H1 (cell line): ENCODE measurements around the gene ZFAND3. TPM values are rescaled to one million over a fixed set of nuclear protein-coding genes. Genes with fewer than 3 reads are reported as not detected.

Experiments
- CTCF ChIA-PET: fragments of 300-600 bp; sonication (Branson Sonifier 250); formaldehyde crosslinking; loops from one replicate; lab custom pipeline; 2021; ENCODE audit not compliant: partially characterized antibody; lab: Charles Lee
- POLR2A ChIA-PET: fragments of 300-600 bp; sonication (Branson Sonifier 250); formaldehyde crosslinking; loops from one replicate; lab custom pipeline; 2021; ENCODE audit warnings: inconsistent platforms; ENCODE audit not compliant: partially characterized antibody; lab: Charles Lee
- DNase-seq, 2 experiments: peaks; one replicate each; pipeline versions ENCODE4 v3.0.0 to v3.0.0-alpha.2; 2010 to 2022; ENCODE audit warnings: low spot score in 2 of 2, low read depth in 1 of 2, mixed read lengths in 1 of 2
- FAIRE-seq: peaks from 2 replicates; lab custom pipeline; 2011; peaks lifted over from hg19 to GRCh38; lab: Jason Lieb, UNC
- H2AFZ ChIP-seq: 2 replicates; pipeline ENCODE4 v1.8.1; 2012; ENCODE audit warnings: low read length, inconsistent platforms
- H2AK5ac ChIP-seq: 2 replicates; pipeline ENCODE4 v1.6.1; 2013; ENCODE audit warnings: low read depth, low read length
- H2BK120ac ChIP-seq: replicated peaks from 2 replicates; pipeline ENCODE3; 2013; ENCODE audit warnings: low read depth, low read length, inconsistent platforms
- H2BK12ac ChIP-seq: 2 replicates; pipeline ENCODE4 v1.6.1; 2013; ENCODE audit warnings: low read depth, low read length
- H2BK15ac ChIP-seq: 2 replicates; pipeline ENCODE4 v1.6.1; 2013; ENCODE audit warnings: low read length
- H2BK20ac ChIP-seq: 2 replicates; pipeline ENCODE4 v1.6.1; 2013; ENCODE audit warnings: low read length
- H2BK5ac ChIP-seq: 2 replicates; pipeline ENCODE4 v1.6.1; 2013; ENCODE audit warnings: low read depth, low read length
- H3K14ac ChIP-seq: 2 replicates; pipeline ENCODE4 v1.6.1; 2013; ENCODE audit warnings: inconsistent platforms; ENCODE audit not compliant: insufficient read length
- H3K18ac ChIP-seq: 2 replicates; pipeline ENCODE4 v1.6.1; 2013; ENCODE audit warnings: low read length; ENCODE audit errors: extremely low read depth
- H3K23ac ChIP-seq: 2 replicates; pipeline ENCODE4 v1.6.1; 2013; ENCODE audit warnings: inconsistent platforms; ENCODE audit not compliant: insufficient read length
- H3K23me2 ChIP-seq: 2 replicates; pipeline ENCODE4 v1.6.1; 2013; ENCODE audit warnings: low read depth, low read length
- H3K27ac ChIP-seq: 2 replicates; pipeline ENCODE4 v1.6.1; 2011; ENCODE audit warnings: low read depth, low read length, inconsistent platforms
- H3K27me3 ChIP-seq, 4 experiments: replicated peaks in 1 of 4; 1 replicate in 1 of 4; 2 replicates in 3 of 4; pipeline versions ENCODE4 v1.6.1 to v1.8.1; 2011 to 2013; ENCODE audit warnings: low read length in 3 of 4, mild to moderate bottlenecking in 3 of 4, inconsistent platforms in 2 of 4, mixed read lengths in 2 of 4, moderate library complexity in 1 of 4; ENCODE audit not compliant: control insufficient read depth in 3 of 4, insufficient read depth in 3 of 4; ENCODE audit errors: extremely low read depth in 1 of 4
- H3K36me3 ChIP-seq, 4 experiments: 2 replicates each; pipeline versions ENCODE4 v1.6.1 to v1.8.1; 2011 to 2013; ENCODE audit warnings: mild to moderate bottlenecking in 4 of 4, low read length in 3 of 4, moderate library complexity in 2 of 4, control low read depth in 1 of 4, inconsistent platforms in 1 of 4; ENCODE audit not compliant: insufficient read depth in 4 of 4, control insufficient read depth in 2 of 4
- H3K4ac ChIP-seq: replicated peaks from 2 replicates; pipeline ENCODE3; 2013; ENCODE audit warnings: low read length, low read depth, mixed read lengths, inconsistent platforms; ENCODE audit not compliant: insufficient read length
- H3K4me1 ChIP-seq, 4 experiments: replicated peaks in 1 of 4; 1 replicate in 1 of 4; 2 replicates in 3 of 4; pipeline versions ENCODE4 v1.6.1 to v1.8.1; 2011 to 2013; ENCODE audit warnings: low read length in 3 of 4, inconsistent platforms in 2 of 4, mixed read lengths in 1 of 4; ENCODE audit not compliant: insufficient read depth in 4 of 4, control insufficient read depth in 3 of 4
- H3K4me2 ChIP-seq, 2 experiments: 2 replicates each; pipeline versions ENCODE4 v1.6.1 to v1.8.1; 2011 to 2013; ENCODE audit warnings: low read depth in 2 of 2, low read length in 2 of 2, control low read depth in 1 of 2, inconsistent platforms in 1 of 2, mild to moderate bottlenecking in 1 of 2; ENCODE audit not compliant: insufficient read depth in 1 of 2
- H3K4me3 ChIP-seq, 4 experiments: fragments of 200-600, 300-600 bp in 1 of 4; sonication (generic), shearing (Covaris generic), sonication (Bioruptor Twin) in 1 of 4; 2 replicates each; pipeline versions ENCODE4 v1.5.1 to v1.8.1; 2011 to 2016; ENCODE audit warnings: low read length in 4 of 4, low read depth in 3 of 4, control low read depth in 2 of 4, inconsistent platforms in 2 of 4, mild to moderate bottlenecking in 2 of 4, mixed read lengths in 1 of 4, moderate library complexity in 1 of 4; ENCODE audit not compliant: insufficient read depth in 2 of 4; ENCODE audit errors: extremely low read depth in 1 of 4
- H3K56ac ChIP-seq: replicated peaks from 2 replicates; pipeline ENCODE3; 2013; ENCODE audit warnings: low read depth, mild to moderate bottlenecking, mixed read lengths, low read length, inconsistent platforms; ENCODE audit not compliant: insufficient read length
- H3K79me1 ChIP-seq: 2 replicates; pipeline ENCODE4 v1.6.1; 2013; ENCODE audit warnings: low read depth, low read length, control low read depth
- H3K79me2 ChIP-seq, 2 experiments: 2 replicates each; pipeline versions ENCODE4 v1.6.1 to v1.8.1; 2012 to 2013; ENCODE audit warnings: low read length in 2 of 2, mild to moderate bottlenecking in 2 of 2, inconsistent platforms in 1 of 2; ENCODE audit not compliant: insufficient read depth in 2 of 2, control insufficient read depth in 1 of 2
- H3K9ac ChIP-seq, 4 experiments: replicated peaks in 1 of 4; 1 replicate in 1 of 4; 2 replicates in 3 of 4; pipeline versions ENCODE4 v1.6.1 to v1.8.1; 2011 to 2013; ENCODE audit warnings: low read depth in 3 of 4, low read length in 3 of 4, control low read depth in 2 of 4, mild to moderate bottlenecking in 2 of 4, moderate library complexity in 2 of 4, inconsistent platforms in 1 of 4; ENCODE audit errors: extremely low read depth in 1 of 4
- H3K9me3 ChIP-seq, 2 experiments: 2 replicates each; pipeline versions ENCODE4 v1.6.1 to v1.8.1; 2012 to 2013; ENCODE audit warnings: mild to moderate bottlenecking in 2 of 2, moderate library complexity in 2 of 2, control low read depth in 1 of 2, inconsistent platforms in 1 of 2, low read depth in 1 of 2, low read length in 1 of 2, mixed read lengths in 1 of 2; ENCODE audit not compliant: insufficient read depth in 2 of 2
- H4K20me1 ChIP-seq, 2 experiments: replicated peaks in 1 of 2; 2 replicates each; pipeline versions ENCODE3 to v1.8.1; 2011 to 2013; ENCODE audit warnings: inconsistent platforms in 2 of 2, low read length in 2 of 2, mild to moderate bottlenecking in 1 of 2; ENCODE audit not compliant: insufficient read depth in 2 of 2, control insufficient read depth in 1 of 2
- H4K5ac ChIP-seq: 2 replicates; pipeline ENCODE4 v1.6.1; 2013; ENCODE audit warnings: low read length, low read depth, mixed read lengths, inconsistent platforms; ENCODE audit not compliant: insufficient read length
- H4K8ac ChIP-seq: 2 replicates; pipeline ENCODE4 v1.8.0; 2013; ENCODE audit warnings: mild to moderate bottlenecking, moderate library complexity, low read length, inconsistent platforms; ENCODE audit not compliant: insufficient read depth; ENCODE audit errors: extremely low read depth
- H4K91ac ChIP-seq: replicated peaks from 2 replicates; pipeline ENCODE3; 2013; ENCODE audit warnings: low read length, mixed read lengths, inconsistent platforms; ENCODE audit not compliant: insufficient read length
- ASH2L ChIP-seq: fragments of 200-600, 300-600 bp; sonication (generic); IDR thresholded peaks from one replicate; pipeline ENCODE4 v1.7.1; 2017; ENCODE audit warnings: low read length
- ATF3 ChIP-seq: IDR thresholded peaks from 2 replicates; pipeline ENCODE4 v1.6.1; 2011; ENCODE audit warnings: low read depth, mild to moderate bottlenecking, low read length; ENCODE audit not compliant: insufficient read depth
- CBX5 ChIP-seq: fragments of 300-800, 300-1000 bp; sonication (generic); IDR thresholded peaks from 2 replicates; pipeline ENCODE4 v1.7.1; 2016; ENCODE audit warnings: antibody characterized with exemption, low read length, low read depth
- CEBPB ChIP-seq: IDR thresholded peaks from 2 replicates; pipeline ENCODE4 v1.6.1; 2012; ENCODE audit warnings: low read depth, low read length
- HDAC2 ChIP-seq, 2 experiments: fragments of 300-600 bp in 1 of 2; sonication (generic) in 1 of 2; IDR thresholded peaks; 2 replicates each; pipeline ENCODE4 v1.6.1; 2011 to 2012; ENCODE audit warnings: low read depth in 2 of 2, low read length in 2 of 2, mild to moderate bottlenecking in 2 of 2, moderate library complexity in 2 of 2, borderline replicate concordance in 1 of 2, inconsistent platforms in 1 of 2
- KDM5A ChIP-seq: fragments of 200-600 bp; IDR thresholded peaks from 2 replicates; pipeline ENCODE4 v1.7.1; 2012; ENCODE audit warnings: mild to moderate bottlenecking, low read length, inconsistent platforms, mixed read lengths
- NANOG ChIP-seq: IDR thresholded peaks from 2 replicates; pipeline ENCODE4 v1.6.1; 2011; ENCODE audit warnings: low read length, low read depth, mild to moderate bottlenecking, inconsistent platforms; ENCODE audit not compliant: insufficient read depth, poor library complexity, severe bottlenecking
- NRF1 ChIP-seq: IDR thresholded peaks from 2 replicates; pipeline ENCODE4 v1.6.1; 2011; ENCODE audit warnings: mild to moderate bottlenecking, low read depth, low read length, improper control_type of control experiment
- SP4 ChIP-seq: IDR thresholded peaks from 2 replicates; pipeline ENCODE4 v1.6.1; 2012; ENCODE audit warnings: low read length, inconsistent platforms
- SRF ChIP-seq: IDR thresholded peaks from 2 replicates; pipeline ENCODE4 v1.6.1; 2011; ENCODE audit warnings: mild to moderate bottlenecking, low read depth, low read length, moderate library complexity
- TBP ChIP-seq: IDR thresholded peaks from 2 replicates; pipeline ENCODE4 v1.6.1; 2011; ENCODE audit warnings: low read depth, low read length, improper control_type of control experiment
- TCF12 ChIP-seq: IDR thresholded peaks from 2 replicates; pipeline ENCODE4 v1.6.1; 2011; ENCODE audit warnings: low read depth, mild to moderate bottlenecking, low read length
- WGBS, 2 experiments: shearing (Covaris generic) in 1 of 2; methylation state at CpG; one replicate each; pipeline versions ENCODE4 v1.1.6 to v1.1.7; 2013 to 2015; ENCODE audit warnings: low lambda C conversion rate in 2 of 2, mixed read lengths in 2 of 2, inconsistent platforms in 1 of 2, low coverage in 1 of 2, missing lambda C conversion rate in 1 of 2; ENCODE audit not compliant: insufficient replicate concordance in 2 of 2, insufficient coverage in 1 of 2, insufficient read length in 1 of 2; ENCODE audit errors: extremely low coverage in 1 of 2, missing lambda C conversion rate in 1 of 2; 5-methylcytosine and 5-hydroxymethylcytosine counted together
- polyA plus RNA-seq, 7 experiments: library from polyadenylated mRNA; depleted of rRNA in 3 of 7; stranded (reverse) in 5 of 7; unstranded in 2 of 7; fragments of >200 nt in 5 of 7; fragments of 200-250 nt in 2 of 7; gene quantifications; 1 replicate in 5 of 7; 2 replicates in 1 of 7; 4 replicates in 1 of 7; pipeline versions ENCODE4 v1.2.1 to v1.2.3, GENCODE V29; 2011 to 2013; ENCODE audit warnings: missing spikeins in 2 of 7, mixed read lengths in 2 of 7
- total RNA-seq: library from RNA; stranded (reverse); fragmentation: NEBNext Ultra II Directional; extraction: Animal tissue kit (Norgen Biotek cat#: 25700); gene quantifications from 2 replicates; pipeline ENCODE4 v1.2.1, GENCODE V29; 2021
- TF ChIP-seq, protein P1 (sequence below): IDR thresholded peaks from 2 replicates; pipeline ENCODE4 v1.6.1; 2011; ENCODE audit warnings: low read length, improper control_type of control experiment

The ZFAND3 gene
- total and polyA plus RNA-seq, 2 of the 8 experiments (the other 6 are each of a cell fraction or from before 2014, with no cell fraction given), result 13.0 to 51.3 TPM

GRCh38 chr6:37971266-37971665 is 151.7 kb downstream of the ZFAND3 start:
- no peak for TF ChIP-seq NRF1
- no peak for TF ChIP-seq HDAC2 (IDR thresholded peaks at IDR 0.05; ENCODE audit: borderline replicate concordance in 1 of 2, low read depth in 2 of 2, low read length in 2 of 2)
- TF ChIP-seq, protein P1, sequence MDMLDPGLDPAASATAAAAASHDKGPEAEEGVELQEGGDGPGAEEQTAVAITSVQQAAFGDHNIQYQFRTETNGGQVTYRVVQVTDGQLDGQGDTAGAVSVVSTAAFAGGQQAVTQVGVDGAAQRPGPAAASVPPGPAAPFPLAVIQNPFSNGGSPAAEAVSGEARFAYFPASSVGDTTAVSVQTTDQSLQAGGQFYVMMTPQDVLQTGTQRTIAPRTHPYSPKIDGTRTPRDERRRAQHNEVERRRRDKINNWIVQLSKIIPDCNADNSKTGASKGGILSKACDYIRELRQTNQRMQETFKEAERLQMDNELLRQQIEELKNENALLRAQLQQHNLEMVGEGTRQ, result no peak
- no peak for TF ChIP-seq CBX5
- no peak for TF ChIP-seq SRF
- no peak for TF ChIP-seq CEBPB
- TF ChIP-seq ASH2L, result no peak
- no peak for TF ChIP-seq SP4
- TF ChIP-seq ATF3, result no peak
- no peak for TF ChIP-seq TBP
- no peak for TF ChIP-seq KDM5A
- no peak for TF ChIP-seq TCF12
- TF ChIP-seq NANOG, result no peak
- Histone ChIP-seq H4K91ac (no peak overlapping the region), H4K8ac (no peak overlapping the region), H3K4me1 (no peaks in the 10 kb centered on the region), H4K5ac (no peak overlapping the region), H2BK5ac (no peak overlapping the region), H4K20me1 (peaks cover 0 to 1% of the 10 kb centered on the region in 2 experiments), H3K9ac (no peak overlapping the region), H3K79me1 (no peaks in the 10 kb centered on the region), H2BK12ac (no peak overlapping the region), H2AFZ (no peak overlapping the region), H3K9me3 (peaks cover 6 to 15% of the 10 kb centered on the region in 2 experiments; a peak in 2 of 4 replicates), H2AK5ac (no peak overlapping the region), H3K56ac (no peak overlapping the region), H3K36me3 (no peaks in the 10 kb centered on the region), H3K4ac (no peak overlapping the region), H3K79me2 (peaks cover 0 to 44% of the 10 kb centered on the region in 2 experiments; a peak in 2 of 4 replicates), H3K4me2 (no peak overlapping the region), H3K27ac (no peak overlapping the region), H2BK15ac (no peak overlapping the region), H3K18ac (no peak overlapping the region), H3K14ac (no peak overlapping the region), H3K27me3 (no peaks in the 10 kb centered on the region), H3K23me2 (no peaks in the 10 kb centered on the region), H3K4me3 (no peak overlapping the region), H3K23ac (no peak overlapping the region), H2BK20ac (no peak overlapping the region), H2BK120ac (no peak overlapping the region)
- no peak for FAIRE-seq
- ChIA-PET CTCF (no interaction called here), POLR2A (interaction anchor here (0.7 kb wide), 1 partner anchor 38 kb away, joined by 3 read pairs; no protein-coding TSS in a partner anchor)
- WGBS, 2 experiments, result 91% methylated on average over 2 of the region's 2 CpGs; no CpG with 5 or more reads in 1 of the 2 experiments
- no peak for DNase-seq
